HG02981 (cell line): Measurements from ENCODE around the gene TAS2R3.

Source experiments
- ATAC-seq: cut with Tn5 transposase; IDR thresholded peaks from one replicate; pipeline ENCODE4 v1.9.1; 2021; ENCODE audit warnings: mild to moderate bottlenecking, moderate library complexity; ENCODE audit not compliant: unreplicated experiment

Gene TAS2R3

GRCh38 chr7:141785706-141786552, 22.0 kb downstream of the TAS2R3 start:
- peak; percentile 74 for ATAC-seq

DNA sequence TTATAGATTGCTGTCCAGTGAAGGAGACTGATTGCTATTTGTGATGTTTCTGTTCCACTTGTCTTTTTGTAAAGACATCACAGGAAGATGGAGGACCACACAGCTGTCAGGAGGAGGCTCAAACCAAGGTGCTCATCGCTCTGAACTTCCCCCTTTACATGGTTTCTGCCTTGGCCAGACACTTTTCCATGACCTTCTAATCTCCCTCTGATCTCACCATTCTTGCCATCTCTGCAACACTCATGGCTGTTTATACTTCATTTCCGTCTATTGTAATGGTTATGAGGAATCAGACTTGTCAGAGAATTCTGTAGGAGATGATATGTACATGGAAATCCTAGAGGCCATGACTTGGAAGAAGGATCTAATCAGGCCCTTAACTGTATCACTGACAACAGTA, 24.4 kb downstream of the TAS2R3 start:
- ATAC-seq, result no peak

- no peak for ATAC-seq
These were observed 26.0 kb downstream of the TAS2R3 start, which contains the start of gene TAS2R5 for GRCh38 chr7:141789917-141790316. Gene TAS2R5, plus strand, starts transcription at chr7:141790217. Its CDS starts 145 bp downstream, at chr7:141790362.

GRCh38 chr7:141792526-141792925, 28.6 kb downstream of the TAS2R3 start:
- no peak for ATAC-seq
